Spinal cord (tissue), 10 donors: ENCODE data around the gene MYH14. TPM values are rescaled to one million over a fixed set of nuclear protein-coding genes. Genes with fewer than 3 reads are reported as not detected.
A peak's percentile ranks its signal among the peaks of the same experiment; 100 is the strongest.

Source experiments
- DNase-seq, 6 donors: peaks; one replicate each; pipeline versions ENCODE4 v3.0.0 to v3.0.0-alpha.2; 2013 to 2015; ENCODE audit warnings: low spot score in 6 of 6, low read depth in 4 of 6
- H3K27ac ChIP-seq: one replicate; pipeline ENCODE4 v1.5.1; 2013; ENCODE audit warnings: low read depth, low read length, control low read depth
- H3K27me3 ChIP-seq: one replicate; pipeline ENCODE4 v1.6.1; 2013; ENCODE audit warnings: low read length; ENCODE audit not compliant: control insufficient read depth, insufficient read depth
- H3K36me3 ChIP-seq: one replicate; pipeline ENCODE4 v1.6.1; 2013; ENCODE audit warnings: low read length; ENCODE audit not compliant: control insufficient read depth, insufficient read depth
- H3K4me1 ChIP-seq: one replicate; pipeline ENCODE4 v1.6.1; 2013; ENCODE audit warnings: low read length; ENCODE audit not compliant: control insufficient read depth, insufficient read depth
- H3K4me3 ChIP-seq: one replicate; pipeline ENCODE4 v1.5.1; 2013; ENCODE audit warnings: low read depth, low read length, control low read depth
- H3K9me3 ChIP-seq: one replicate; pipeline ENCODE4 v1.6.1; 2013; ENCODE audit warnings: low read length; ENCODE audit not compliant: control insufficient read depth, insufficient read depth
- WGBS: methylation state at CpG from one replicate; pipeline ENCODE4 v1.1.5; 2013; ENCODE audit warnings: missing lambda C conversion rate; ENCODE audit not compliant: insufficient coverage; 5-methylcytosine and 5-hydroxymethylcytosine counted together
- polyA plus RNA-seq, 2 donors: library from polyadenylated mRNA; unstranded; fragments of 120-200 nt; gene quantifications; one replicate each; pipeline ENCODE4 v1.2.1, GENCODE V29; 2013; ENCODE audit not compliant: insufficient read length in 2 of 2
- total RNA-seq, 2 donors: library from RNA; depleted of rRNA in 1 of 2; stranded (reverse); fragments of 120-200 nt in 1 of 2; fragments of >200 nt in 1 of 2; gene quantifications; one replicate each; pipeline versions ENCODE4 v1.2.3 to v1.2.4, GENCODE V29; 2013 to 2014
- donor health status: healthy.

MYH14 gene
- total and polyA plus RNA-seq, 4 donors = 4.1 to 16.8 (median 10.9) TPM

GRCh38 chr19:50190439-50190891 is 13.0 kb upstream of the MYH14 start:
- H3K27me3 ChIP-seq = peaks cover 4% of the 10 kb centered on the region

GRCh38 chr19:50191216-50191615 is 12.2 kb upstream of the MYH14 start:
- Histone ChIP-seq H3K4me1 (no peaks in the 10 kb centered on the region), H3K27ac (no peak overlapping the region), H3K4me3 (no peak overlapping the region), H3K9me3 (no peaks in the 10 kb centered on the region), H3K27me3 (peaks cover 7% of the 10 kb centered on the region), H3K36me3 (no peaks in the 10 kb centered on the region)
- WGBS = no CpG with 5 or more reads among the region's 4 CpGs
- DNase-seq = peak in 2 of 6 donors; percentile 18 to 23

More at GRCh38 chr19:50190439-50190891, 13.0 kb upstream of the MYH14 start:
- DNase-seq = no peak
- H3K36me3 ChIP-seq = no peaks in the 10 kb centered on the region
- H3K27ac ChIP-seq = no peak overlapping the region
- H3K9me3 ChIP-seq = no peaks in the 10 kb centered on the region
- H3K4me1 ChIP-seq = no peaks in the 10 kb centered on the region
- WGBS = 76% methylated on average over 5 of the region's 8 CpGs
- no peak overlapping the region for H3K4me3 ChIP-seq

- H3K9me3 ChIP-seq = no peaks in the 10 kb centered on the region
- H3K4me3 ChIP-seq = no peak overlapping the region
- no peaks in the 10 kb centered on the region for H3K4me1 ChIP-seq
- WGBS = 60% methylated on average over 10 of the region's 13 CpGs
- no peaks in the 10 kb centered on the region for H3K36me3 ChIP-seq
- H3K27ac ChIP-seq = no peak overlapping the region
- H3K27me3 ChIP-seq = peaks cover 7% of the 10 kb centered on the region
- no peak for DNase-seq
Observed at GRCh38 chr19:50192463-50193211, 10.8 kb upstream of the MYH14 start.

- no peak for DNase-seq
Observed at GRCh38 chr19:50195224-50195623, 8.2 kb upstream of the MYH14 start.

GRCh38 chr19:50196322-50196932 is 7.0 kb upstream of the MYH14 start:
- DNase-seq = no peak
- no peaks in the 10 kb centered on the region for H3K9me3 ChIP-seq
- H3K4me3 ChIP-seq = no peak overlapping the region
- H3K36me3 ChIP-seq = no peaks in the 10 kb centered on the region
- 75% methylated on average over 2 of the region's 4 CpGs for WGBS
- peaks cover 7% of the 10 kb centered on the region for H3K27me3 ChIP-seq
- no peak overlapping the region for H3K27ac ChIP-seq
- H3K4me1 ChIP-seq = peaks cover 6% of the 10 kb centered on the region

More at GRCh38 chr19:50195224-50195623, 8.2 kb upstream of the MYH14 start:
- Histone ChIP-seq H3K9me3 (no peaks in the 10 kb centered on the region), H3K27ac (no peak overlapping the region), H3K27me3 (peaks cover 7% of the 10 kb centered on the region), H3K36me3 (no peaks in the 10 kb centered on the region), H3K4me3 (no peak overlapping the region), H3K4me1 (peaks cover 6% of the 10 kb centered on the region)
- 85% methylated on average over 2 of the region's 5 CpGs for WGBS

GRCh38 chr19:50197348-50197747 is 6.1 kb upstream of the MYH14 start:
- no peaks in the 10 kb centered on the region for H3K36me3 ChIP-seq
- H3K9me3 ChIP-seq = no peaks in the 10 kb centered on the region
- no peak overlapping the region for H3K4me3 ChIP-seq
- peaks cover 7% of the 10 kb centered on the region for H3K27me3 ChIP-seq
- WGBS = 75% methylated on average over 3 of the region's 3 CpGs
- H3K4me1 ChIP-seq = peaks cover 10% of the 10 kb centered on the region
- no peak for DNase-seq
- no peak overlapping the region for H3K27ac ChIP-seq

GRCh38 chr19:50198431-50199258 is 4.8 kb upstream of the MYH14 start:
- H3K27ac ChIP-seq = no peak overlapping the region
- DNase-seq = peak in 1 of 6 donors; percentile 16
- no peak overlapping the region for H3K4me3 ChIP-seq
- no peaks in the 10 kb centered on the region for H3K9me3 ChIP-seq
- H3K36me3 ChIP-seq = no peaks in the 10 kb centered on the region
- 51% methylated on average over 7 of the region's 7 CpGs for WGBS
- peaks cover 8% of the 10 kb centered on the region for H3K27me3 ChIP-seq
- H3K4me1 ChIP-seq = peaks cover 21% of the 10 kb centered on the region

- 14% methylated on average over 5 of the region's 5 CpGs for WGBS
- no peak overlapping the region for H3K27ac ChIP-seq
- peak in 1 of 6 donors; percentile 15 for DNase-seq
- H3K9me3 ChIP-seq = no peaks in the 10 kb centered on the region
- H3K27me3 ChIP-seq = peaks cover 8% of the 10 kb centered on the region
- H3K4me3 ChIP-seq = no peak overlapping the region
- H3K36me3 ChIP-seq = no peaks in the 10 kb centered on the region
- peaks cover 26% of the 10 kb centered on the region for H3K4me1 ChIP-seq
Observed at GRCh38 chr19:50199259-50199555, 4.2 kb upstream of the MYH14 start.

GRCh38 chr19:50202386-50202785 is 1.0 kb upstream of the MYH14 start:
- Histone ChIP-seq H3K36me3 (no peaks in the 10 kb centered on the region), H3K27me3 (peaks cover 7% of the 10 kb centered on the region), H3K4me1 (peaks cover 45% of the 10 kb centered on the region), H3K27ac (peak overlapping the region; percentile 83), H3K9me3 (no peaks in the 10 kb centered on the region), H3K4me3 (no peak overlapping the region)
- no peak for DNase-seq
- WGBS = 43% methylated on average over 2 of the region's 3 CpGs
